Measurements from ENCODE around the gene VIPAS39. TPM values are rescaled to one million over a fixed set of nuclear protein-coding genes. Genes with fewer than 3 reads are reported as not detected.

The VIPAS39 gene
- 26.5 and 30.5 TPM in 2 replicates for total RNA-seq

GRCh38 chr14:77457522-77458248 is at the start of gene VIPAS39, which contains the start of gene AHSA1:
VIPAS39 (minus strand) TSS chr14:77457601; CDS start chr14:77454102, 3,499 bp downstream.
AHSA1 (plus strand) TSS chr14:77458093; CDS start chr14:77458190, 97 bp downstream.

GRCh38 chr14:77498120-77498979 is 40.9 kb upstream of the VIPAS39 start, which contains the start of gene ISM2:
ISM2 (minus strand) TSS chr14:77498816; CDS start chr14:77498793, 23 bp downstream.

GRCh38 chr14:77423423-77423822 is 34.0 kb downstream of the VIPAS39 start, which contains the start of gene NOXRED1:
NOXRED1 (minus strand) TSS chr14:77423523; CDS start chr14:77422889, 634 bp downstream.

GRCh38 chr14:77376771-77377501 is 80.5 kb downstream of the VIPAS39 start, which contains the start of the genes SAMD15 and TMED8:
SAMD15 (plus strand) TSS chr14:77377379; CDS start chr14:77377419, 40 bp downstream.
TMED8 (minus strand) TSS chr14:77377094; CDS start chr14:77377053, 41 bp downstream.

Small RNA genes lying within 50 kb of the gene (small RNA-seq; reads per million reads assigned to genes)
- gene RF00404, result not detected

Other genes with a start within 250 kb of the VIPAS39 start
- not detected in 2 replicates for gene NGB, start 186.4 kb downstream of the VIPAS39 start, total RNA-seq
- 13.2 and 17.6 TPM in 2 replicates for gene POMT2, start 136.7 kb downstream of the VIPAS39 start, total RNA-seq
- gene GSTZ1, start 136.6 kb downstream of the VIPAS39 start, total RNA-seq, result 32.1 and 45.6 TPM in 2 replicates
- gene TMED8, start 80.5 kb downstream of the VIPAS39 start, total RNA-seq, result 9.2 and 13.7 TPM in 2 replicates
- gene SAMD15, start 80.2 kb downstream of the VIPAS39 start, total RNA-seq, result 2.2 and 5.1 TPM in 2 replicates
- gene NOXRED1, start 34.1 kb downstream of the VIPAS39 start, total RNA-seq, result 0.20 and 0.37 TPM in 2 replicates
- 80.3 and 81.9 TPM in 2 replicates for gene AHSA1, start 492 bp upstream of the VIPAS39 start, total RNA-seq
- not detected in 2 replicates for gene ISM2, start 41.2 kb upstream of the VIPAS39 start, total RNA-seq
- 22.8 and 30.5 TPM in 2 replicates for gene SPTLC2, start 159.0 kb upstream of the VIPAS39 start, total RNA-seq

All from subcutaneous preadipocyte (primary cell).